Activated CD4-positive, alpha-beta T cell treated with anti-CD3 and anti-CD28 coated beads, Interleukin-2, amount 10 ng/mL, durations not matched to agents 7 days and 5 days (primary cell): Measurements from ENCODE around the gene ADCY6. TPM values are rescaled to one million over a fixed set of nuclear protein-coding genes. Genes with fewer than 3 reads are reported as not detected.

Experiments
- CTCF ChIA-PET: fragments of 350-600 bp; sonication (Branson Sonifier 250); formaldehyde crosslinking; loops from one replicate; lab custom pipeline; 2021; ENCODE audit warnings: antibody characterized with exemption; lab: Charles Lee
- POLR2A ChIA-PET: fragments of 350-600 bp; sonication (Branson Sonifier 250); formaldehyde crosslinking; loops from one replicate; lab custom pipeline; 2021; ENCODE audit warnings: antibody characterized with exemption; lab: Charles Lee
- DNase-seq: peaks from one replicate; pipeline ENCODE4 v3.0.0-alpha.2; 2020
- H3K27ac Mint-ChIP-seq: one replicate; pipeline ENCODE4 v1.8.0; 2021; ENCODE audit warnings: mild to moderate bottlenecking, moderate library complexity, mixed read lengths
- H3K27me3 Mint-ChIP-seq: one replicate; pipeline ENCODE4 v1.8.0; 2021; ENCODE audit warnings: mixed read lengths
- H3K36me3 Mint-ChIP-seq: one replicate; pipeline ENCODE4 v1.8.0; 2021; ENCODE audit warnings: low read depth, mixed read lengths
- H3K4me1 Mint-ChIP-seq: one replicate; pipeline ENCODE4 v1.8.0; 2021; ENCODE audit warnings: mixed read lengths
- H3K4me3 Mint-ChIP-seq: one replicate; pipeline ENCODE4 v1.8.0; 2021; ENCODE audit warnings: mild to moderate bottlenecking, moderate library complexity, mixed read lengths
- H3K9me3 Mint-ChIP-seq: one replicate; pipeline ENCODE4 v1.8.0; 2021; ENCODE audit warnings: mixed read lengths
- total RNA-seq, 2 experiments: library from RNA; stranded (reverse); gene quantifications; one replicate each; pipeline ENCODE4 v1.2.3, GENCODE V29; 2021

The ADCY6 gene
- total RNA-seq, 2 experiments from 2014 or later = not detected

- POLR2A ChIA-PET = interaction anchor here (0.6 kb wide), 1 partner anchor 80 kb away, joined by 4 read pairs; no protein-coding TSS in a partner anchor
- no peaks in the 10 kb centered on the region for H3K36me3 Mint-ChIP-seq
- CTCF ChIA-PET = interaction anchor here (1.5 to 5.8 kb wide), 4 partner anchors 22 to 41 kb away, joined by 3 to 41 read pairs (median 8); no protein-coding TSS in a partner anchor
- H3K9me3 Mint-ChIP-seq = no peaks in the 10 kb centered on the region
- no peak for DNase-seq
- H3K4me3 Mint-ChIP-seq = no peak overlapping the region
- peaks cover 24% of the 10 kb centered on the region for H3K27me3 Mint-ChIP-seq
- no peak overlapping the region for H3K27ac Mint-ChIP-seq
- H3K4me1 Mint-ChIP-seq = peaks cover 7% of the 10 kb centered on the region
Measured at GRCh38 chr12:48793696-48794095, 4.8 kb upstream of the ADCY6 start.

DNA sequence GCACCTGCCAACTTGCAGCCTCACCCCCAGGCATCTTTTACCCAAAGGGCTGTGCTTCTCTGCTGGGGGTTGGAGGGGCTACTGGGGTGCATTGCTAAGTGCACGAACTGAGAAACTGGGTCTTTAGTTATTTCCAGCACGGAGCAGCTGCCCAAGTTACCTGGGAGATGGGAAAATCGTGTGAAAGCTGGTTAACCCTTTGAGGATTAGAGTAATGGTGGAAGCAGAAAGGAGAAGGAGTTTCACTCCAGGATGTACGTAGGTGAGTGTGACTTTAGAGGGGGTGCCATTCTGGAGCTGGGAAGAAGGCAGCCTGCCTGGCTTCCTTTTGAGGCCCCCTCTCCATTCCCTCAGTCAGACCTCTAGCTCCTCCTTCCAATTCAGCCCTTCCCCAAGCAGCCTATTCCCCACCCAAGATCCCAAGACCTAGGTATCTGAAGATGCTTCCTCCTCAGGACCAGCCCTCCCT is 1.0 kb upstream of the ADCY6 start:
- POLR2A ChIA-PET = no interaction called here
- Mint-ChIP-seq H3K9me3 (no peaks in the 10 kb centered on the region), H3K4me1 (peaks cover 2% of the 10 kb centered on the region), H3K4me3 (no peak overlapping the region), H3K27ac (no peak overlapping the region), H3K36me3 (no peaks in the 10 kb centered on the region), H3K27me3 (peaks cover 56% of the 10 kb centered on the region)
- no peak for DNase-seq
- CTCF ChIA-PET = interaction anchor here (1.4 kb wide), 1 partner anchor 25 kb away, joined by 5 read pairs; no protein-coding TSS in a partner anchor

DNA sequence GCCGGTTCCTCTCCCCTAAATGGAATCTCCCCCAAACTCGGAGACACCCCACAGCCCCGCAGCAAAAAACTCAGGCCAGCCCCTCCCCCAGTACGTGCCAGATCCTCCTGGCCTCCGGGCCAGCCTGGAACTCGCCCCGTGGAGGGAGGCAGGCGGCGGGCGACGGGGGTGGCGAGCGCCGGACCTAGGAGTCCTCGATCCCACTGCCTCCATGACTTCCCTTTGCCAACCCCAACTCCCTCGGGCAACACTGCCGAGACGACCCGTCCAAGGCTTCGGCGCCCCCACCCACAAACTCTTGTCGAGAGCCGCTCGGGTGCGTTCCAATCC is 400 bp downstream of the ADCY6 start:
- H3K36me3 Mint-ChIP-seq = no peaks in the 10 kb centered on the region
- H3K27me3 Mint-ChIP-seq = peaks cover 54% of the 10 kb centered on the region
- peaks cover 2% of the 10 kb centered on the region for H3K4me1 Mint-ChIP-seq
- ChIA-PET CTCF (interaction anchor here (1.1 to 2.0 kb wide), 2 partner anchors 8 to 9 kb away, joined by 5 read pairs; no protein-coding TSS in a partner anchor), POLR2A (no interaction called here)
- no peaks in the 10 kb centered on the region for H3K9me3 Mint-ChIP-seq
- DNase-seq = no peak
- H3K27ac Mint-ChIP-seq = no peak overlapping the region
- no peak overlapping the region for H3K4me3 Mint-ChIP-seq

GRCh38 chr12:48787791-48788523 is 932 bp downstream of the ADCY6 start:
- Mint-ChIP-seq H3K27ac (no peak overlapping the region), H3K4me1 (peaks cover 2% of the 10 kb centered on the region), H3K4me3 (no peak overlapping the region), H3K36me3 (no peaks in the 10 kb centered on the region), H3K9me3 (no peaks in the 10 kb centered on the region), H3K27me3 (peaks cover 52% of the 10 kb centered on the region)
- CTCF ChIA-PET = interaction anchor here (0.6 to 2.0 kb wide), 2 partner anchors 9 to 66 kb away, joined by 4 to 5 read pairs; no protein-coding TSS in a partner anchor
- POLR2A ChIA-PET = no interaction called here
- no peak for DNase-seq

DNA sequence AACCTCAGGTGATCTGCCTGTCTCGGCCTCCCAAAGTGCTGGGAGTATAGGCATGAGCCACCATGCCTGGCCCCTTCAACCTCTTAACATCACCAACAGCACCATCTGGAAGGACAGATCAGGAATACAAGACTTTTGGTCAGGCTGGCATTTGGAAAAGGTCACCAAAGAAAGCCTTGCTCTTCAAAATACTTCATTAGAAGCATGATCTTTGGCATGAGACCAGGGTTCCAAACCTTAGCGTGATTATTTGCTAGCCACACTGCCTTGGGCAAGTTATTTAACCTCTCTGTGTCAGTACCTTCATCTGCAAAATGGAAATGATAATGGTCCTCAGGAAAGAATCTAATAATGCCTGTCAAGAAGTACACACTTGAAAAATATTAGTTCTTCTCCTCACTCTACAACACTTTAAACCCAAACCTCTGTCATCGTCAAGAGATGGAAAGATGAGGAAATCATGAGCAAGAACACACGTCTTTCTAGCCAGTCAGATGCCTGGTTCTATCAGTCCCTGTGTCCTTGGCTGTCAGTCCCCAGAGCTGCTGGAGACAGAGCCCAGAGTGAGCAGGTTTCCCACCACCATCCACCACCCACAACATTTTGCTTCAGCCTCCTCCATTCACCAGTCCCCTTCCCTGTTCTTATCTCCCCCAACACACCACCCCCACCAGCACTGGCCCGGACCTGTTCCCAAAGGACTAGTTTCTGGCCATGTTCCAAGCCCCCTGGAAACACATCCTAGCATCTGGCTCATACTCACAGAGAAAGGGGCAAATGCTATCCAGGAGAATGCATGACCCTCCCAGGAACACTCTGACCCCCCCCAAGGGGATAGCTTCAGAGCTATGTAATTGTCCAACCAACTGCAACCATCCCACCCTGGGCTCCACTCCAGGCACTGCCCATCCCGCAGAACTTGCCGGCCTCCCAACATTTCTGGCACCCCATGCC is 2.0 kb downstream of the ADCY6 start:
- POLR2A ChIA-PET = no interaction called here
- no peak overlapping the region for H3K4me3 Mint-ChIP-seq
- no peaks in the 10 kb centered on the region for H3K36me3 Mint-ChIP-seq
- no peak for DNase-seq
- no peak overlapping the region for H3K27ac Mint-ChIP-seq
- H3K27me3 Mint-ChIP-seq = peaks cover 52% of the 10 kb centered on the region
- no peaks in the 10 kb centered on the region for H3K9me3 Mint-ChIP-seq
- CTCF ChIA-PET = interaction anchor here (0.6 to 2.0 kb wide), 2 partner anchors 10 to 65 kb away, joined by 4 to 5 read pairs; no protein-coding TSS in a partner anchor
- H3K4me1 Mint-ChIP-seq = peaks cover 2% of the 10 kb centered on the region

DNA sequence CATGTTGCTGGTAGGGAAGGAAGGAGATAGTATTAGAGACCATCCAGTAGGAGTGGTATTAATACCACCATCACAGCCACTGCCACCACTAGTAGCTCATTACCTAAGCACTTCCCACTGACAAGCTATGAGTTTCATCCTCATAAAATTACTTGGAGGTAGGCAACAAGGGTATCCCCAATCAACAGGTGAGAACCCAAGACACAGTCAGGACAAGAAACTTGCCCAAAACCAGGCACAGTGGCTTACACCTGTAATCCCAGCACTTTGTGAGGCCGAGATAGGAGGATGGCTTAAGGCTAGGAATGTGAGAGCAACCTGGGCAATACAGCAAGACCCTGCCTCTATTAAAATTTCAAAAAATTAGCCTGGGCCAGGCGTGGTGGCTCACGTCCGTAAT is 5.5 kb downstream of the ADCY6 start:
- Mint-ChIP-seq H3K36me3 (no peaks in the 10 kb centered on the region), H3K27me3 (peaks cover 35% of the 10 kb centered on the region), H3K4me1 (no peaks in the 10 kb centered on the region), H3K9me3 (no peaks in the 10 kb centered on the region), H3K27ac (no peak overlapping the region), H3K4me3 (no peak overlapping the region)
- ChIA-PET POLR2A (no interaction called here), CTCF (interaction anchor here (0.9 to 1.0 kb wide), 2 partner anchors 22 to 29 kb away, joined by 3 read pairs; no protein-coding TSS in a partner anchor)
- DNase-seq = no peak

GRCh38 chr12:48782457-48783395 is 6.2 kb downstream of the ADCY6 start:
- peaks cover 27% of the 10 kb centered on the region for H3K27me3 Mint-ChIP-seq

GRCh38 chr12:48781750-48782456 is 7.0 kb downstream of the ADCY6 start:
- peaks cover 20% of the 10 kb centered on the region for H3K27me3 Mint-ChIP-seq
- POLR2A ChIA-PET = no interaction called here
- H3K4me1 Mint-ChIP-seq = no peaks in the 10 kb centered on the region
- H3K27ac Mint-ChIP-seq = no peak overlapping the region
- H3K9me3 Mint-ChIP-seq = no peaks in the 10 kb centered on the region
- DNase-seq = no peak
- H3K36me3 Mint-ChIP-seq = no peaks in the 10 kb centered on the region
- CTCF ChIA-PET = interaction anchor here (1.0 to 1.5 kb wide), 4 partner anchors 13 to 37 kb away, joined by 4 read pairs; no protein-coding TSS in a partner anchor
- H3K4me3 Mint-ChIP-seq = no peak overlapping the region

More at GRCh38 chr12:48782457-48783395, 6.2 kb downstream of the ADCY6 start:
- H3K4me1 Mint-ChIP-seq = no peaks in the 10 kb centered on the region
- H3K4me3 Mint-ChIP-seq = no peak overlapping the region
- CTCF ChIA-PET = interaction anchor here (0.9 to 1.1 kb wide), 3 partner anchors 22 to 37 kb away, joined by 3 to 4 read pairs (median 3); no protein-coding TSS in a partner anchor
- H3K9me3 Mint-ChIP-seq = no peaks in the 10 kb centered on the region
- no peak overlapping the region for H3K27ac Mint-ChIP-seq
- H3K36me3 Mint-ChIP-seq = no peaks in the 10 kb centered on the region
- no peak for DNase-seq
- POLR2A ChIA-PET = no interaction called here

DNA sequence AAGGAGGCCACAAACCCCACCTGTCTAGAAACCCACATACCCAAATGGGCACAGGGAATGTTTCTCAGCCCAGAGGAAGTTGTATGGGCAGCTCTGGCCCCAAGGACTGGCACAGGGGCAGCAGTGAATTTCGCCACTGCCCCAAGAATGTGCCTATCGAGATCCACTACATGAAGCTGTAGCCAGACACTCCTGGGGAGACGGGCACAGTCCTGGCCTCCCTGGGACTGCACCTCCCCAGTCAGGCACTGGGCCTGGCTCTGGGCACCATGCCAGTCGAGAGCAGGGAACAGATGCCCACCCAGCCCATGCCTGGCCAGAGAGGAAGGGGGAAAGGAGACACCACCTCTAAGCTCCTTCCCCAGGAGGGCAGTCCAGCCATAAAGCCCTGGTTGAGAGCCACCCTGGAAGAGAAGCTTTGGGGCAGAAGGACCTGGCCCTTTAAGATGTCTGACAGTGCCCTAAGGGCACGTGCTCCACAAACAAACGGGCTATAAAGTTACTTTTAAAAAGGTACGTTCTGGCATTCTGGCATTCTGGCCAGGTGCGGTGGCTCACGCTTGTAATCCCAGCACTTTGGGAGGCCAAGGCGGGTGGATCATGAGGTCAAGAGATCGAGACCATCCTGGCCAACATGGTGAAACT is 8.4 kb downstream of the ADCY6 start:
- DNase-seq = no peak
- ChIA-PET CTCF (interaction anchor here (0.6 to 1.7 kb wide), 4 partner anchors 9 to 479 kb away, joined by 3 to 5 read pairs (median 4); partner anchors contain the start of gene ADCY6), POLR2A (no interaction called here)
- H3K9me3 Mint-ChIP-seq = no peaks in the 10 kb centered on the region
- no peaks in the 10 kb centered on the region for H3K4me1 Mint-ChIP-seq
- no peak overlapping the region for H3K4me3 Mint-ChIP-seq
- H3K27me3 Mint-ChIP-seq = peaks cover 7% of the 10 kb centered on the region
- H3K36me3 Mint-ChIP-seq = no peaks in the 10 kb centered on the region
- H3K27ac Mint-ChIP-seq = no peak overlapping the region

GRCh38 chr12:48779869-48780268 is 9.0 kb downstream of the ADCY6 start:
- Mint-ChIP-seq H3K4me3 (no peak overlapping the region), H3K36me3 (no peaks in the 10 kb centered on the region), H3K27me3 (peaks cover 2% of the 10 kb centered on the region), H3K9me3 (no peaks in the 10 kb centered on the region), H3K4me1 (no peaks in the 10 kb centered on the region), H3K27ac (no peak overlapping the region)
- ChIA-PET CTCF (interaction anchor here (1.3 to 1.7 kb wide), 3 partner anchors 9 to 20 kb away, joined by 3 to 5 read pairs (median 4); partner anchors contain the start of gene ADCY6), POLR2A (no interaction called here)
- DNase-seq = no peak
